Hematopoietic multipotent progenitor cell treated with erythropoietin and hydrocortisone succinate and interleukin-3 and kit ligand, for 17 days (in vitro differentiated cells): ENCODE measurements around the gene UVRAG.
"Not testable (repeated sequence)": the region's sequence is repeated elsewhere in the genome, so short reads cannot be mapped to it uniquely, and the experiment has no call there.

Source experiments
- DNase-seq: peaks from one replicate; pipeline ENCODE4 v3.0.0-alpha.2; 2015; ENCODE audit warnings: low spot score

Gene UVRAG

GRCh38 chr11:76026862-76027261 is 211.9 kb downstream of the UVRAG start:
- DNase-seq, result no peak

GRCh38 chr11:76030286-76030685 is 215.3 kb downstream of the UVRAG start:
- DNase-seq, result no peak

GRCh38 chr11:76030968-76031590 is 216.1 kb downstream of the UVRAG start:
- DNase-seq, result no peak

GRCh38 chr11:76033699-76034098 is 218.7 kb downstream of the UVRAG start:
- DNase-seq, result no peak

- DNase-seq, result peak; percentile 33
Measured at GRCh38 chr11:76035020-76035419, 220.0 kb downstream of the UVRAG start.

GRCh38 chr11:76038608-76039007 is 223.6 kb downstream of the UVRAG start:
- DNase-seq, result no peak

- no peak for DNase-seq
Measured at GRCh38 chr11:76041208-76041607, 226.2 kb downstream of the UVRAG start.

GRCh38 chr11:76044750-76045320 is 229.8 kb downstream of the UVRAG start:
- no peak for DNase-seq

GRCh38 chr11:76047231-76047630 is 232.2 kb downstream of the UVRAG start:
- DNase-seq, result no peak

- DNase-seq, result no peak
Measured at GRCh38 chr11:76047766-76048165, 232.8 kb downstream of the UVRAG start.

- no peak for DNase-seq
Measured at GRCh38 chr11:76048763-76049162, 233.8 kb downstream of the UVRAG start.

GRCh38 chr11:76049511-76049910 is 234.5 kb downstream of the UVRAG start:
- DNase-seq, result no peak

- DNase-seq, result no peak
Measured at GRCh38 chr11:76051937-76052336, 236.9 kb downstream of the UVRAG start.

GRCh38 chr11:76054330-76054729 is 239.3 kb downstream of the UVRAG start:
- DNase-seq, result no peak

- no peak for DNase-seq
Measured at GRCh38 chr11:76056876-76057275, 241.9 kb downstream of the UVRAG start.

- DNase-seq, result not testable (repeated sequence)
Measured at GRCh38 chr11:76060475-76061036, 245.5 kb downstream of the UVRAG start.

GRCh38 chr11:76062733-76063132 is 247.7 kb downstream of the UVRAG start:
- DNase-seq, result no peak

- no peak for DNase-seq
Measured at GRCh38 chr11:76064192-76064591, 249.2 kb downstream of the UVRAG start.

GRCh38 chr11:76067099-76067498 is 252.1 kb downstream of the UVRAG start:
- no peak for DNase-seq

GRCh38 chr11:76069001-76069400 is 254.0 kb downstream of the UVRAG start:
- no peak for DNase-seq

- no peak for DNase-seq
Measured at GRCh38 chr11:76071090-76071489, 256.1 kb downstream of the UVRAG start.

- DNase-seq, result peak; percentile 15
Measured at GRCh38 chr11:76073724-76074123, 258.7 kb downstream of the UVRAG start.

GRCh38 chr11:76074148-76075095 is 259.4 kb downstream of the UVRAG start:
- peak; percentile 74 for DNase-seq
